ENCODE data around the gene HOXC5. TPM values are rescaled to one million over a fixed set of nuclear protein-coding genes. Genes with fewer than 3 reads are reported as not detected.
A peak's percentile ranks its signal among the peaks of the same experiment; 100 is the strongest.

HOXC5 gene
- total RNA-seq, 2 experiments from 2014 or later = not detected

DNA sequence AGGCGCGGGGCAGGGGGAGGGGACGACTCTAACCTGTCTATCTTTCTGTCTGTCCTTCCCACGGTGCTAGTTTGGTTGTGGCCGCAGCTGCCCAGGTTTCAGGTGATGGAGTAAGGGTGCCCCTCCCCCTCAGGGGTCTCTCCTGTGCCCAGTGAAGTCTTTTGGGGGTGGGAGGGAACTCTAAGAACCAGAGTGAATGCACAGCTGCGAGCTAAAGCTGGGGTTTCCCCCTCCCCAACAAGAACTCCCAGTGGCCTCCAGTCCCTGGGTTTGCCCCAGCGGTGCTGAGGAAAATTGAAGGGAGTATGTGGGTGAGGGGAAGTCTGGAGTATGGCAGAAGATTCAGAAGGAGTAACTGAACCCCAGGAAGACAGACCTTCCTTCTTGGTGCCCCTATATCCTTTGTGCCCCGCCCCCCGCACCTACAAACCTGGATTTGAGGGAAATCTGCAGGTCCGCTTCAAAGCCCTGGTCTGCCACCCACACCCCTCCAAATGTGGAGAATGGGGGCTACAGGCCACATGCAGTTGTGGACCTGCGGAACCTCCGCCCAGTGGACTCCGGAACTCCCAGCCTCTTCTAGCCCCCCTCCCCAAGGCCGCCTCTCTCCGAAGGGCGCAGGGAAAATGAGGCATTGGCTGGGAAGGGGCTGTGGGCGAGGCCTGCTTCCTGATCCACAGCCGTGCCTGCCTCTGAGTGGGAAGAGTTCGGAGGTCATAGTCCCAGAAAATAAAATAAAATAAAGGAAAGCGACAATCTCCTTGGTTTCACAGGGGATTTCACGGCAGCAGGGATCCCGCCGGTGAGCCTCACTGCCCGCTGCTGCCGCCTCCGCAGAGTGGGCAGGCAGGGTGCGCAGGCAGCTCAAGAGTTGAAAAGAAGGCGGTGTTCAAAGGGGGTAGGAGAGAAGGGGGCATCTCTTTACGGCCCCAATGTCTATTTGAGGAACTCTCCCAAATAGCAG lies 36.3 kb upstream of the HOXC5 start:
- H3K36me3 ChIP-seq (ENCODE audit: insufficient read depth, low read length) = no peaks in the 10 kb centered on the region
- Mint-ChIP-seq H3K4me3 (peak overlapping the region; percentile 88), H3K4me1 (ENCODE audit: low read depth) (peaks cover 61% of the 10 kb centered on the region), H3K9me3 (no peaks in the 10 kb centered on the region), H3K27ac (no peak overlapping the region), H3K27me3 (peaks cover 100% of the 10 kb centered on the region), H3K36me3 (ENCODE audit: low read depth) (no peaks in the 10 kb centered on the region)
- H3K27me3 ChIP-seq (ENCODE audit: control insufficient read depth in 1 of 2, insufficient read depth in 2 of 2, low read length in 2 of 2) = peaks cover 97 to 99% of the 10 kb centered on the region in 2 experiments
- DNase-seq (no peak), ATAC-seq (ENCODE audit: poor library complexity) (no peak)
- no peak for TF ChIP-seq CTCF (IDR thresholded peaks at IDR 0.05)
- peaks cover 62% of the 10 kb centered on the region for H3K4me1 ChIP-seq (ENCODE audit: insufficient read depth, low read length)
- peaks cover 0 to 81% of the 10 kb centered on the region in 2 experiments for H3K9me3 ChIP-seq (ENCODE audit: control insufficient read depth in 1 of 2, insufficient read depth in 1 of 2, low read length in 2 of 2)
- intact Hi-C loops (cut with DNase I, micrococcal nuclease) = loop anchor here in 1 of 2 experiments (5.0 kb wide), 1 partner anchor 34 kb away; no protein-coding TSS in a partner anchor
- H3K4me3 ChIP-seq (ENCODE audit: low read length) = peak overlapping the region; percentile 58
- CTCF ChIA-PET = interaction anchor here (1.0 to 1.3 kb wide), 2 partner anchors 211 to 218 kb away, joined by 3 read pairs; no protein-coding TSS in a partner anchor
- no peak overlapping the region for H3K27ac ChIP-seq (ENCODE audit: low read depth in 1 of 2, low read length in 2 of 2)
- POLR2A ChIA-PET = interaction anchor here (0.8 to 1.3 kb wide), 2 partner anchors 8 to 10 kb away, joined by 3 read pairs; no protein-coding TSS in a partner anchor

DNA sequence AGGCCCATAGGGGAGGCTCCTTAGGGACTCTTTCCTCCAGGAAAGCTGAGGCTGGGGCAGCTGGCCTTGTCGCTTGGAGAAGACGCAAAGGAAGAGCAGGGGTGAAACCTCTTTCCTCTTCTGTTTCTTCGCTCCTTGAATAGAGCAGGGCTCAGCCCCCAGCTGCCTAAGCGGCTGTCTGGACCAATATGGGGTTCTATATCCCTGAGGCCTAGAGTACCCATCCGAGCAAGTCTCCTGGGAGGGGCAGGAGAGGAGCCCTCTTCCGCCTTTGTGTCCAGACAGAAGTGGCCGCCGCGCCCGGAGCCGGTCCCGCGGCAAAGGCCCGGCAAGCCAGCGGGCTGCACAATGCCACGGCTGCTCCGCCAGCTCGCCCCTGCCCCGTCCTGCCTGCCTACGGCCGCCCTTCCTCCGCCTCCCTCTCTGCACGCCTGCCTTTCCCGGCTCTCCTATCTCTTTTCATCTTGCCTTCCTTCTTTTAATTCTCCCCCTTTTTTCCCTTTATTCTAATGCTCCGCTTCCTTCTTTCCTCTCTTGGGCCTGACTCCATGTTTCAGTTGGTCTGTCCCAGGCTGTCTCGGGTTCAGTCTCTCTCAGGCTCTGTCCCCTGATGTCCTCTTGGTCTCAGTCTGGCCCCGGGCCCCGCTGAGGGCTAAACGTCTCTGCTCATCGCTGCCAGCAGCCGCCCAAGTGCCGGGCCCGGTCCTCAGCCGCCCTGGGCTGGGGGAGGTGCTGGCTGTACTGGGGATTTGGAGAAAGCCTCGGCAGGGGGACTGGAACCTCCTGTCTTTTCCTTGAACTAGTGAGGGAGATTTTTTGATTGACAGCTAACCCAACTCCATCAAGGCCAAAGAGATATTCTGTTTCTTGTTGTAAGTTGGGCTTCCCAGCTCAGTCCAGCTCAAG lies 35.4 kb upstream of the HOXC5 start:
- Mint-ChIP-seq H3K36me3 (ENCODE audit: low read depth) (no peaks in the 10 kb centered on the region), H3K4me1 (ENCODE audit: low read depth) (peaks cover 61% of the 10 kb centered on the region), H3K9me3 (no peaks in the 10 kb centered on the region), H3K27me3 (peaks cover 100% of the 10 kb centered on the region), H3K4me3 (peak overlapping the region; percentile 78), H3K27ac (no peak overlapping the region)
- Histone ChIP-seq H3K27me3 (ENCODE audit: control insufficient read depth in 1 of 2, insufficient read depth in 2 of 2, low read length in 2 of 2) (peaks cover 97 to 99% of the 10 kb centered on the region in 2 experiments), H3K36me3 (ENCODE audit: insufficient read depth, low read length) (no peaks in the 10 kb centered on the region), H3K9me3 (ENCODE audit: control insufficient read depth in 1 of 2, insufficient read depth in 1 of 2, low read length in 2 of 2) (peaks cover 0 to 76% of the 10 kb centered on the region in 2 experiments), H3K4me3 (ENCODE audit: low read length) (no peak overlapping the region), H3K4me1 (ENCODE audit: insufficient read depth, low read length) (peaks cover 64% of the 10 kb centered on the region), H3K27ac (ENCODE audit: low read depth in 1 of 2, low read length in 2 of 2) (no peak overlapping the region)
- TF ChIP-seq CTCF (IDR thresholded peaks at IDR 0.05) = no peak
- ChIA-PET CTCF (interaction anchor here (0.7 to 1.4 kb wide), 3 partner anchors 8 to 210 kb away, joined by 3 read pairs; partner anchors contain the start of gene HOXC10), POLR2A (interaction anchor here (0.8 kb wide), 1 partner anchor 9 kb away, joined by 3 read pairs; no protein-coding TSS in a partner anchor)
- DNase-seq (no peak), ATAC-seq (ENCODE audit: poor library complexity) (no peak)
- intact Hi-C loops (cut with DNase I, micrococcal nuclease) = loop anchor here in 1 of 2 experiments (5.0 kb wide), 1 partner anchor 35 kb away; no protein-coding TSS in a partner anchor
